Activated B cell treated with CpG ODN at 0.5 μM for 24 hours (primary cell): ENCODE data around the gene OCA2. TPM values are rescaled to one million over a fixed set of nuclear protein-coding genes. Genes with fewer than 3 reads are reported as not detected.

Source experiments
- ATAC-seq: fragments of 200-7000 bp; cut with Tn5 transposase; one replicate; pipeline ENCODE4 v1.10.0; 2021; ENCODE audit warnings: low read depth, mild to moderate bottlenecking, moderate library complexity
- CTCF ChIA-PET: fragments of 350-600 bp; sonication (Branson Sonifier 250); formaldehyde crosslinking; loops from one replicate; lab custom pipeline; 2021; ENCODE audit warnings: antibody characterized with exemption; lab: Charles Lee
- POLR2A ChIA-PET: fragments of 350-600 bp; sonication (Branson Sonifier 250); formaldehyde crosslinking; loops from one replicate; lab custom pipeline; 2021; ENCODE audit warnings: antibody characterized with exemption; lab: Charles Lee
- DNase-seq: peaks from one replicate; pipeline ENCODE4 v3.0.0; 2022
- H3K27ac Mint-ChIP-seq: one replicate; pipeline ENCODE4 v1.8.0; 2020; ENCODE audit warnings: mixed read lengths
- H3K27me3 Mint-ChIP-seq: one replicate; pipeline ENCODE4 v1.8.0; 2021; ENCODE audit warnings: mixed read lengths
- H3K36me3 Mint-ChIP-seq: one replicate; pipeline ENCODE4 v1.8.0; 2021; ENCODE audit warnings: low read depth, mixed read lengths
- H3K4me1 Mint-ChIP-seq: one replicate; pipeline ENCODE4 v1.8.0; 2021; ENCODE audit warnings: mixed read lengths
- H3K4me3 Mint-ChIP-seq: one replicate; pipeline ENCODE4 v1.8.0; 2020; ENCODE audit warnings: mild to moderate bottlenecking, mixed read lengths
- H3K9me3 Mint-ChIP-seq: one replicate; pipeline ENCODE4 v1.8.0; 2020; ENCODE audit warnings: mixed read lengths
- CTCF ChIP-seq: fragments of 200-600 bp; IDR thresholded peaks from one replicate; pipeline ENCODE4 v1.8.0; 2022; ENCODE audit warnings: antibody characterized with exemption, mild to moderate bottlenecking
- intact Hi-C: fragments of 100-400 bp; cut with micrococcal nuclease; formaldehyde crosslinking; loops from one replicate; pipeline ENCODE4 v1.15.1; 2024
- total RNA-seq: library from RNA; stranded (reverse); gene quantifications from 2 replicates; pipeline ENCODE4 v1.2.3, GENCODE V29; 2022

The OCA2 gene
- total RNA-seq, 1 donor from 2014 or later = not detected

GRCh38 chr15:28133281-28133680, 34.2 kb upstream of the OCA2 start:
- Mint-ChIP-seq H3K9me3 (no peaks in the 10 kb centered on the region), H3K4me1 (peaks cover 22% of the 10 kb centered on the region), H3K27ac (no peak overlapping the region), H3K27me3 (no peaks in the 10 kb centered on the region), H3K4me3 (no peak overlapping the region), H3K36me3 (peaks cover 60% of the 10 kb centered on the region)
- ATAC-seq (no peak), DNase-seq (no peak)
- ChIA-PET CTCF (no interaction called here), POLR2A (no interaction called here)
- intact Hi-C loops = no loop called here
- no peak for TF ChIP-seq CTCF

- H3K9me3 Mint-ChIP-seq = no peaks in the 10 kb centered on the region
- no peak for TF ChIP-seq CTCF
- no peak overlapping the region for H3K27ac Mint-ChIP-seq
- H3K36me3 Mint-ChIP-seq = peaks cover 56% of the 10 kb centered on the region
- H3K4me3 Mint-ChIP-seq = no peak overlapping the region
- DNase-seq (no peak), ATAC-seq (no peak)
- POLR2A ChIA-PET = no interaction called here
- H3K27me3 Mint-ChIP-seq = no peaks in the 10 kb centered on the region
- intact Hi-C loops = no loop called here
- peaks cover 27% of the 10 kb centered on the region for H3K4me1 Mint-ChIP-seq
- CTCF ChIA-PET = interaction anchor here (0.7 kb wide), 1 partner anchor 1586 kb away, joined by 3 read pairs; no protein-coding TSS in a partner anchor
Measured at GRCh38 chr15:28132524-28133275, 33.6 kb upstream of the OCA2 start.

GRCh38 chr15:28131946-28132345, 32.8 kb upstream of the OCA2 start:
- Mint-ChIP-seq H3K27me3 (no peaks in the 10 kb centered on the region), H3K4me1 (peaks cover 24% of the 10 kb centered on the region), H3K4me3 (no peak overlapping the region), H3K36me3 (peaks cover 53% of the 10 kb centered on the region), H3K27ac (no peak overlapping the region), H3K9me3 (no peaks in the 10 kb centered on the region)
- ChIA-PET POLR2A (no interaction called here), CTCF (no interaction called here)
- TF ChIP-seq CTCF = no peak
- ATAC-seq (no peak), DNase-seq (no peak)
- intact Hi-C loops = no loop called here

GRCh38 chr15:28131400-28131799, 32.3 kb upstream of the OCA2 start:
- no peak overlapping the region for H3K4me3 Mint-ChIP-seq
- peaks cover 18% of the 10 kb centered on the region for H3K4me1 Mint-ChIP-seq
- CTCF ChIA-PET = no interaction called here
- peaks cover 52% of the 10 kb centered on the region for H3K36me3 Mint-ChIP-seq
- intact Hi-C loops = no loop called here
- DNase-seq (no peak), ATAC-seq (no peak)
- POLR2A ChIA-PET = no interaction called here
- TF ChIP-seq CTCF = no peak
- H3K27me3 Mint-ChIP-seq = no peaks in the 10 kb centered on the region
- no peaks in the 10 kb centered on the region for H3K9me3 Mint-ChIP-seq
- no peak overlapping the region for H3K27ac Mint-ChIP-seq

- DNase-seq (no peak), ATAC-seq (no peak)
- TF ChIP-seq CTCF = no peak
- intact Hi-C loops = no loop called here
- peaks cover 52% of the 10 kb centered on the region for H3K36me3 Mint-ChIP-seq
- POLR2A ChIA-PET = no interaction called here
- no peaks in the 10 kb centered on the region for H3K9me3 Mint-ChIP-seq
- H3K4me3 Mint-ChIP-seq = no peak overlapping the region
- CTCF ChIA-PET = no interaction called here
- H3K27me3 Mint-ChIP-seq = no peaks in the 10 kb centered on the region
- H3K27ac Mint-ChIP-seq = no peak overlapping the region
- peaks cover 14% of the 10 kb centered on the region for H3K4me1 Mint-ChIP-seq
Measured at GRCh38 chr15:28130651-28131050, 31.5 kb upstream of the OCA2 start.
